GM19455 (cell line): ENCODE data around the gene COG7.
"Not testable (repeated sequence)": the region's sequence is repeated elsewhere in the genome, so short reads cannot be mapped to it uniquely, and the experiment has no call there.

Source experiments
- ATAC-seq: cut with Tn5 transposase; IDR thresholded peaks from one replicate; pipeline ENCODE4 v1.9.1; 2021; ENCODE audit not compliant: unreplicated experiment

The COG7 gene

DNA sequence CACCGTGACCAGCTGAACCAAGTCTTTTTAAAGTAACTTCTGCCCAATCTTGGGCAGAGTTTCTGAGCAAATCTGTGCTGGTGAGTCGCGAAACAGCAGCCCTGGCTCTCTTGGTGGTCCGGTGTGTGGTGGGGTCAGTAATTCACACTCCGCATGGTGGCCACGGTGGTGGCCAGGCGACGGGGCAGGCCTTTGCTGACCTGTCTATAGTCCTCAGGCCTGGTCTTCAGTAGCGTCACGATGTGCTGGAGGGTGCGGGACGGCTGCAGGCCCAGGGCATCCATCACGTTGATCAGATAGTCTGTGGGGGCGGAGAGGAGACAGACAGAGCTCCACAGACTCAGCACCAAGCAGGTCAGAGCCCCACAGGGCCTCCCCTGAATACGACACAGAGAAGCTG lies 64.2 kb downstream of the COG7 start:
- ATAC-seq = no peak

DNA sequence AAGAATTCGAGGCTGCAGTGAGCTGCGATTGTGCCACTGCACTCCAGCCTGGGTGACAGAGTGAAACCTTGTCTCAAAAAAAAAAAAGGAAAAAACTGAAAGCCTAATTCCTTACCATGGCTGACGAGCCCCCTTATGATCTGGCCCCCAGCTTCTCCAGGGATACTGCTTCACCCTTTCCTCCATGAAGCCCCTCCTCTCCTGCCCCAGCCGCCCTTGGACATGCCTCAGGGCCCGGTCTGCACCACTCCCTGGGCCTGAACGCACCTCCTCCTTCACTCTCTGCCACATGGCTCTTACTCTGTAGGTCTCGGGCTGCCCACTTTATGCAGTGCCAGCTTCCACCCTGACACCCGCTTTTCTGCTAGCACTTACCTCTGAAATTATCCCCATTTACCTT lies 65.3 kb downstream of the COG7 start:
- no peak for ATAC-seq

DNA sequence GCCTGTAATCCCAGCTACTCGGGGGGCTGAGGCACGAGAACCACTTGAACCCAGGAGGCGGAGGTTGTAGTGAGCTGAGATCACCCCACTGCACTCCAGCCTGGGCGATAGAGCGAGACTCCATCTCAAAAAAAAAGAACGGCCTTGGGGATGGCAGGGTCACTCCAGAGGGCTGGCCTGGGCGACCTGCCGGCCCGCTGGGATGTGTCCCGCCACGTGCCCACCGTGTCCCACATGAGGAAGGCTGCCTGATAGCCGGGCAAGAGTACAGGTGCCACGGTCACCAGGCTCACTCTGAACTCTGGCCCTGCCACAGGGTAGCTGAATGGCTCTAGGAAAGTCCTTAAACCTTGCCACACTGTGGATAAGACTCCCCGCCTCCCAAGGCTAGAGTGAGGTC lies 67.5 kb downstream of the COG7 start:
- ATAC-seq = no peak

DNA sequence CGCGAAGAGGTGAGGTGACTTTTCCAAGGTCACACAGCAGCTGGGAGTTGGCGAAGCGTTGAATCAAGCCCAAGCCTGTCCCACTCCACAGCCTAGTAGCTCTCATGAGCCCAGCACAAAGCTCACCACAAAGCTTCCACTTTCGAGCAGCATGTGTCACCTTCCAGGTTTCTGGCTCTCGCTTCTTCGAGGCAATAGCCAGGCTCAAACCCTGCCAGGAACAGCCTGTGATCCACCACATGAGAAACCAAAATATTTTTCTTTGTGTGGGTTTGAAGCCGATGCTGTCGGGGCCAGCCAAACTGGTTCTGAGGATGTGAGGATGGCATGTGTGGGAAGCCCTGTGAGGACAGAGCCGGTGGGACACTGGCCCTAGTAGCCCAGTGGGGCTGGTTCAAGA lies 68.1 kb downstream of the COG7 start:
- no peak for ATAC-seq

DNA sequence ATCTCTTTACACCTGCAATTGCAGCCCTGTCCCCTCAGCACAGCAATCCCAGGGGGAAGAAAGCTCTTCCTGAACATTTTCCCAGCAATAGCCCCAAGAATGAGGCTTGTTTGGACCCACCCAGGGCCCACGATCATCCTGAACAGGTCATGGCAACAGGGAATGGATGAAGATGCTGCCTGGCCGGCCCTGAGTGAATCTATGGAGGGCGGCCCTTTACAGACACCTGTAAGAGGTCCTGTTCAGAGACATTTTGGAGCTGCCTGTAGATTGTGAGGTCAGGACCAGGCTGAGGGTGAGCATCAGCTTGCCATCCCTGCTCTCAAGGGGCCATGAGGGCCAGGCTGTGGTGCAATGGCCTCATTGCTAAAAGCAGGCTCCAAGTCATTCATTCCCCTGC lies 69.1 kb downstream of the COG7 start:
- ATAC-seq = no peak

DNA sequence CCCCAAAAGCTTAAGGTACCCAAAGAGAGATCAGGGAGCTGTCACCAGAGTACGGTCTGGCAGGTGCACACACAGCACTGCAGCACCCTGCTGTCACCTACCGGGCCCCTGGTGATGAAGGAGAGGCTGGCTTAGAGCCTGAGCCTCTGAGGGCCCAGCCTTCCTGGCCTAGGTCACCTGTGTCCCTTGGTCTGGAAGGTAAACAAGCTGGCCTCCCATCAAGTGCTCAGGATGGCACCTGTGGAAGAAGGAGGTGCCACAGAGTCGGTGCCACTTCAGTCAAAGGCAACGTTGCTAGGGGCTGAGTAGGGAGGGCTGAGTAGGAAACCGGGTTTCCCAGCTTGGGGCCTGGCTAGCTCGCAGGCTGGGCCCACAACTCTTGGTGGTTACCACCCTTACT lies 70.7 kb downstream of the COG7 start:
- no peak for ATAC-seq

DNA sequence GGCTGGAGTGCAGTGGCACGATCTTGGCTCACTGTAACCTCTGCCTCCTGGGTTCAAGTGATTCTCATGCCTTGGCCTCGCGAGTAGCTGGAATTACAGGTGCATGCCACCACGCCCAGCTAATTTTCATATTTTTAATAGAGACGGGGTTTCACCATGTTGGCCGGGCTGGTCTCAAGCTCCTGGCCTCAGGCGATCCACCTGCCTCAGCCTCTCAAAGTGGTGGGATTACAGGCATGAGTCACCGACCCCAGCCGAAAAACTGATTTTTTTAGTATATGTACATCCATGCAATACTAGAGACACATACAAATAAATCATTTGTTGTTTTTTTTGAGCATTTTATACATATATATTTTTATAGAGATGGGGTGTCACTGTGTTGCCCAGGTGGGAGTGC lies 71.3 kb downstream of the COG7 start:
- not testable (repeated sequence) for ATAC-seq

DNA sequence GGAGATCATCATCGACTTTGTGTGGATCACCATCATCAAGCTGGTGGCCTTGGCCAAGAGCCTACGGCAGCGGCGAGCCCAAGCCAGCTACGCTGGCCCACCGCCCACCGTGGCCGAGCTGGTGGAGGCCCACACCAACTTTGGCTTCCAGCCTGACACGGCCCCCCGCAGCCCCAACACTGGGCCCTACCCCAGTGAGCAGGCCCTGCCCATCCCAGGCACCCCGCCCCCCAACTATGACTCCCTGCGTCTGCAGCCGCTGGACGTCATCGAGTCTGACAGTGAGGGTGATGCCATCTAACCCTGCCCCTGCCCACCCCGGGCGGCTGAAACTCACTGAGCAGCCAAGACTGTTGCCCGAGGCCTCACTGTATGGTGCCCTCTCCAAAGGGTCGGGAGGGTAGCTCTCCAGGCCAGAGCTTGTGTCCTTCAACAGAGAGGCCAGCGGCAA lies 72.5 kb downstream of the COG7 start:
- no peak for ATAC-seq

DNA sequence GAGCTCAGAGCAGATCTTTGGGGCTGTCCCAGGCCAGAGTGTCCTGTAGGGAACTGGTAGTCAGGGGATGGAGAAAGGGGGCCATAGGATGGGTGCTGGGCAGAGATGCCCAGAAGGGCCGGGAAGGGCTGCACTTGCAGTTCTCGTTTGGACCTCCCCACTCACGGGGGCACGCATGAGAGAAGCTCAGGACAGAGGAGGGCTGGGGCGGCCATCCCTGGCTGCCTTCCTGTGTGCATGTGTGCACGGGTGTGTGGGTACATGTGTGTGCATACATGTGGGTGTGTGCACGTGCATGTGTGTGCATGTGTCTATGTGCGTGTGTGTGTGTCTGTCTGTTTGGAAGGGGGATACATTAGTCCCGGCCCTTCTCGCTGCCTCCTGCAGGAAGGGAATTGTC lies 73.3 kb downstream of the COG7 start:
- no peak for ATAC-seq

DNA sequence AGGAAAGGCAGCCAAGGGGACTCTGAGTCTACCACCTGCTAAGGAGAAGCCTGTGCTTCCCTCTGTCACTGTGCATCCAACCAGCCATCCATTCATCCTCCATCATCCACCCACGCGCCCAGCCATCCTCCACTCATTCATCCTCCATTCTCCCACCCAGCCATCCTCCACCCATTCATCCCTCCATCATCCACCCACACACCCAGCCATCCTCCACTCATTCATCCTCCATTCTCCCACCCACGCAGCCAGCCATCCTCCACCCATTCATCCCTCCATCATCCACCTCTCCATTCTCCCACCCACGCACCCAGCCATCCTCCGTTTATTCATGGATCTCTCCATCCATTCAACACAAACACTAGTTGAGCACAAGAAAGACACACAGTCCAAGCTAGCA lies 74.1 kb downstream of the COG7 start:
- ATAC-seq = no peak

DNA sequence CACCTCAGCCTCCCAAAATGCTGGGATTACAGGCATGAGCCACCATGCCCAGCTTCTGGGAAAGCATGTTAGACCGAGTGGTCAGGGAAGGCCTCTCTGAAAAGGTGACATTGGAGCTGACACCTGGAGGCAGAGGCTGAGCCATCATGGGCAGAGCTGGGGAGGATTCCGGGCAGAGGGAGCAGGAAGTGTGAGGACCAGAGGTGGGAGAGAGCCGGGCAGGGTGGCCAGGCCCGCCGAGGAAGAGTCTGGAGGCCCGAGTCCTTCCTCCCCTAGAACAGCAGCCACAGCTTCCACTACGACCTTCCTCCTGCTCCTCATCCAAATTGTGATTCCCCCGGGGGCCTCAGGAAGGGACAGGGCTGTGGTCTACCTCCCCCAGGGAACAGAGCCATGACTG lies 74.7 kb downstream of the COG7 start:
- no peak for ATAC-seq

DNA sequence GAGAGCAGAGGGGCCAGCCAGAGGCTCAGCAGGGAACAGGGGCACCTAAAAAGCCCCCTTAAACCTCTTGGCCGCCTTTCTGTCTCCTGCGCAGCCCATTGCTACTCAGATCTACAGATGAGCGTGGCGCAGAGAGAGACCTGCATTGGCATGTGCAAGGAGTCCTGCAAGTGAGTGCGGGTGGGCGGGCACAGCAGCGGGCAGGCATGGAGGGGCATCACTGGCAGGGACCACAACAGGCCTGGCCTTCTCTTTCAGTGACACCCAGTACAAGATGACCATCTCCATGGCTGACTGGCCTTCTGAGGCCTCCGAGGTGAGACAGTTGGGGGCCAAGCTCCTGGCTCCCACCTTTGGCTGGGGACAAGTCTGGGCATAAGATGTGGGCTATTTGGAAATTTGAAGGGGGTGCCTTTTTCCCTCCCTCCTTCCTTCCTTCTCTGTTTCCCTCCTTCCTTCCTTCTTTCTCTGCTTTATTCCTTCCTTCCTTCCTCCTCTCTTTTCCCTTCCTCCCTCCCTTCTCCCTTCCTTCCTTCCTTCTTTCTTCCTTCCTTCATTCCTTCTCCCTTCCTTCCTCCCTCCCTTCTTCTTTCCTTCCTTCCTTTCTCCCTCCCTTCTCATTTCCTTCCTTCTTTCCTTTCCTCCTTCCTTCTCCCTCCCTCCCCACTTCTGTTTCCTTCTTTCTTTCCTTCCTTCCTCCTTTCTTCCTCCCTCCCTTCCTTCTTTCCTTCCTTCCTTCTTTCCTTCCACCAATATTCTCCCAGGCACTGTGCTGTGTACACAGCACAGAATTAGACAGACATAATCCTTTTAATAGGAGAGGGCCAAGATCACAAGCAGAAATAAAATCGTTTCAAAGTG lies 75.7 kb downstream of the COG7 start:
- no peak for ATAC-seq

DNA sequence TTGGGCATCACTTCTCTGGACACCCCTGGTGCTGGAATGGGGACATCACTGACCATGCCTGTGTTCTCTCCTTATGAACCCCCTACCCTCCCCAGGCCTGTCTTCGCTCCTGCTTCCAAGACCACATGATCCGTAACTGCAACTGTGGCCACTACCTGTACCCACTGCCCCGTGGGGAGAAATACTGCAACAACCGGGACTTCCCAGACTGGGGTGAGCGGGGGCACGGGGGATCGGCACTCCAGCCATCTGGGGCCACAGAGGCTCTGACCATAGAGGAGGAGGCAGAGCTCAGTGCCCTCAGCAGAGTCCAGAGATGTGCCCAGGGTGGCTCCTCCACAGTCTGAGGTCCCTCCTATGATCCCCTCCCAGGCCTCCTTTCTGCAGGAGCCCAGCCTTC lies 77.3 kb downstream of the COG7 start:
- ATAC-seq = no peak

DNA sequence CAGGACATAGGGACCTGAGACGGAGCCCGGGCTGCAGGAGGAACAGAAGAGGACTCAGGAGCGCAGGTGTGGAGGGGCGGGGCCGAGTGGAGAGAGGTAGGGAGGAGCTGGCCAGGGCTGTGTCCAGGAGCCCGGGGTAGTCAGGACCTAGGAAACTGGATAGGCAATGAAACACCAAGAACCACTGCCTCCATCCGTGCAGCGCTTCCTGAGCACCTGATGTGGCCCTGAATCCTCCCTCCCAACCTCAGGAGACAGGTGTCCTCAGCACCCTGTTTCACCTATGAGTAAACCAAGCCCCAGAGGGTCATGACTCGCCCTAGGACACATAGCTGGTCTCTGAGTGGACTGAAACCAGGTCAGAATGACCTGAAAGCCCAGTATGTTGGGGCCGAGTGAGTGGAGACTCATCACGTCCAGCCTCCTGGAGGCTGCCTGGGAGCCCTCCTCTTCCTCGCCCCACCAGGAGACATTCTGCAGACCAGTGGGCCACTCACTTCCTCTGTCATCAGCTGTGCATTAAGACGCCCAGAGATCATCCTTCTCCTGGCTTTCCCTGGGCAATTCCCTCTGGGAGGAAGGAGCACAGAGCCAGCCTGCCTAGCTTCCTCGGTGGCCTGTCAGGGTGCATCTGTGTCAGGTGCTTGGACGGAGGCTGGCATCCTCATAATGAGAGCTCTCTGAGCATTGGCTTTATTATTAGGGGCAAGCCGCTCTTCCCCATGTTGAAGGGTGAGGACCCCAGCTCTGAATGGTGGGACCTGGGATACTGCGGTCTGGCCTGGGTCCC lies 78.1 kb downstream of the COG7 start:
- ATAC-seq = no peak

DNA sequence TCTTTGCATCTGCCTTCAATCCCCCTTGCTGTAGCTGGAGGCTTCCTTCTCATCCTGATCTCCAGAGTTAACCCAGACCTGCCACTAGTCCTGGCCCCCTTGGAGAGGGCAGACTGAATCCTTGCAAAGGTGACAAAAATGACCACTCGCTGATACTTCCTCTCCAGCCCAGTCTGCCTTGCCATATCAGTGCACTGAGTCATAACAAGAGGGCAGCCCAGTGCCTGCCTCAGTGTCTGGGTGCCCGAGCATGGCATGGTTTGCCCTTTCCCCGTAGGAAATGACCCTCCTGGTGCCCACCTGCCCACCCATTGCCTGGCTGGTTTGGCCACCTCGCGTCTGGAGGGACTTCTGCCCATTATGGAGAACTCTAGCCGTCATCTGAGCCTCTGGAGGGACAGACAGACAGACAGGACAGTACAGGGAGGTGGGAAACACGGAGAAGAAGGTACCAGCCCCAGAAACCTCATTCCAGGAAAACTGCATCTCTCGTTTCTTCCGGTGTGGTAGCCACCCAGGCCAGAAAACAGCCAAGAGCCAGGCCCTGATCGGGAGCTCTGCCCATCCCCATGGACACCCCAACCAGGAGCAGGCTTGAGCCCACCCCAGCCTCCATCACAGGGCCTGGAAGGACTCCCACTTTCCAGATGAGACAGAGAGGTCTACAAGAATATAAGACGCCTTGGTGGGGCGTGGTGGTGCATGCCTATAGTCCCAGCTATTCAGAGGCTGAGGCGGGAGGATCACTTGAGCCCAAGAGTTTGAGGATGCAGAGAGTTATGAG lies 79.4 kb downstream of the COG7 start:
- ATAC-seq = no peak

DNA sequence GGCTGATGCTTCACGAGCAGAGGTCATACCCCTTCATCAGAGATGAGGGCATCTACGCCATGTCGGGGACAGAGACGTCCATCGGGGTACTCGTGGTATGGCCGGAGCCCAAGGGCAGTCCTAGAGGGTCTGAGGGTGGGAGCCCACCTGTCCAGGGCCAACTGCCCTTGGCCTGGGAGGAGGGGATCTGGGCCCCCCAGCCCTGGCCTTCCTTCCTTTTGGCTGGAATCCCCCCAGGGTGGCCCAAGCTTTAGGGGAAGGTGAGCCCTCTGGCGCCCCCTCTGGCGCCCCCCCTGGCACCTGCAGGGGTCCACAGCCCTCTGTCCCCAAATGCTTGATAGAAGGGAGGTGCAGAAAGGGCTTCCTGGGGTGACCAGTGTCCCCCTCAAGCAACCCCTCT lies 81.6 kb downstream of the COG7 start:
- ATAC-seq = no peak

DNA sequence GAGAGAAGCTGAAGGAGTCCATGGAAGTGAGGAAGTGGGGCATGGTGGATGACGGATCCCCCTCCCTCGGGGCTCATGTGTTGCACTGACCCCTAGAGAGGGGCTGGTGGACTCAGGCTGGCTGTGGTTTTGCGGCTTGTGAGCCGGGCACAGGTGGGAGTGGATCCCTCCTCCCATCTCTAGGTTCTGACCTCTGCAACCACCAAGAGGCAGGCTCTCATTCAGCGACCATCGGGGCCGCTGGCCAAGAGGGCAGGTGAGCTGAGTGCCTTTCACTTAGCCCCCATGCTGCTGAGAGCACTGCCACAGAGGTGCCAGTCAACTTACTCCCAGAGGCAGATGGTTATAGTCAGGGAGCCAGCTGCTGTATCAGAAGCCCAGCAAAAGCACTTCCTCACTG lies 83.6 kb downstream of the COG7 start:
- no peak for ATAC-seq

DNA sequence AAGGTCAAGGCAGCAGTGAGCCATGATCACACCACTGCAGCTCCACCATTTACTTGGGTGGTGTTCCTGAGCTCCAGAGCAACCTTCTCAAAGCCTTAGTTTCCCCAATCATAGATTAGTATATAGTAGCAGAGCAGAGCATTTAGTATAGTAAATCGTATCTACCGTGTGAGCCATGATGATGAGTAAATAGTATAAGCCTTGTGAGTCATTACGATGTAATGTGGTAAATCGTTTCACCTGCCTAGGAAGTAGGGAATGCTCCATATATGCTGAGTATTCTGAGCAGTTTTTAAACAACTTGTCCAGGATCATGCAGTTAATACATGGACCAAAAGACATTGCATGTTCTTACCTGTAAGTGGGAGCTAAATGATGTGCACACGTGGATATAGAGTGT lies 84.5 kb downstream of the COG7 start:
- ATAC-seq = no peak

DNA sequence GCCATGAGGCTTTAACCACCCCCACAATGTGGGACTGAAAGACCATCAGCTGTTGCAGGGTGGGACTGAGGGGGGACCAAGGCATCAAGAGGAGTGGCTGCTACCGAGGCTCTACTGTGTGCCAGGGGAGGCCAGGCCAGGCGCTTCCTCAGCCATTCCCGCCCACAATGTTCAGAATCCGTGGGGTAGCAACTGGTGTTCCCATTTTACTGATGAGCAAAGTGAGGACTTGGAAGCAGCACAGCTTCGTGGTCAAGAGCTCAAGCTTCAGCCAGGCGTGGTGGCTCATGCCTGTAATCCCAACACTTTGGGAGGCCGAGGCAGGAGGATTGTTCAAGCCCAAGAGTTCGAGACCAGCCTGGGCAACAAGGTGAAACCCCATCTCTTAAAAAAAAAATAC lies 85.0 kb downstream of the COG7 start:
- no peak for ATAC-seq

DNA sequence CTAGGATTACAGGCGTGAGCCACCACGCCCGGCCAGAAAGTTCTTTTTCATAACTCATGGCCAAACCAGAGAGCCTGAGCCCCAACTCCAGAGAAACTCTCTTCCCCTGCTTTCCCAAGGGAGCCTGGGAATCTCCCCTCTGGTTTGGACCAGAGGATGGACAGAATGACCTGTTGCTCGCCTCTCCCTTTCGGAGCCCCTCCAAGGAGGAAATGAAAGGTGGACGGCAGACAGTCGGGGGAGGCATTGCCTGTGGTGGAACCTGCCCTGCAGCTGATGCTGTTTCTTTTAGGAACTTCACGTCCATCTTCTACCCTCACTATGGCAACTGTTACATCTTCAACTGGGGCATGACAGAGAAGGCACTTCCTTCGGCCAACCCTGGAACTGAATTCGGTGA lies 85.4 kb downstream of the COG7 start:
- no peak for ATAC-seq

DNA sequence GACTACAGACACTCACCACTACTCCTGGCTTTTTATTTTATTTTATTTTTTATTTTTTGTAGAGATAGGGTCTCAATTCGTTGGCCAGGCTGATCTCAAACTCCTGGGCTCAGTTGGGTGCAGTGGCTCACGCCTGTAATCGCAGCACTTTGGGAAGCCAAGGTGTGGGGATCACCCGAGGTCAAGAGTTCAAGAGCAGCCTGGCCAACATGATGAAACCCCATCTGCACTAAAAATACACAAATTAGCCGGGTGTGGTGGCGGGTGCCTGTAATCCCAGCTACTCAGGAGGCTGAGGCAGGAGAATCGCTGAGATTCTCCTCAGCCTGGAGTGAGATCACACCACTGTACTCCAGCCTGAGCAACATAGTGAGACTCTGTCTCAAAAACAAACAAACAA lies 86.6 kb downstream of the COG7 start:
- ATAC-seq = not testable (repeated sequence)
